GM12878 (cell line): Measurements from ENCODE around the gene COQ8B. TPM values are rescaled to one million over a fixed set of nuclear protein-coding genes. Genes with fewer than 3 reads are reported as not detected.

Source experiments
- ATAC-seq: fragments of 200-7000 bp; cut with Tn5 transposase; 3 replicates; pipeline ENCODE4 v1.9.1; 2020; ENCODE audit warnings: mild to moderate bottlenecking, moderate library complexity
- BruUV-seq: library from RNA; stranded (reverse); fragments of 400-500 nt; replicated peaks from 2 replicates; lab custom pipeline; 2021; lab: Mats Ljungman, UMichigan
- CTCF ChIA-PET: fragments of 300-600 bp; sonication (Branson Sonifier 250); formaldehyde crosslinking; extraction: SDS; loops from one replicate; lab custom pipeline; 2021; ENCODE audit warnings: inconsistent platforms; lab: Yijun Ruan, JAX
- POLR2A ChIA-PET: fragments of 350-600 bp; formaldehyde crosslinking; extraction: SDS; loops from one replicate; lab custom pipeline; 2021; ENCODE audit warnings: inconsistent platforms; lab: Charles Lee
- RAD21 ChIA-PET: fragments of 300-600 bp; sonication (Branson Sonifier 250); formaldehyde crosslinking; loops from one replicate; lab custom pipeline; 2023; ENCODE audit warnings: antibody characterized with exemption; ENCODE audit not compliant: unreplicated experiment; lab: Charles Lee
- SMC1A ChIA-PET: fragments of 300-600 bp; sonication (Branson Sonifier 250); formaldehyde crosslinking; loops from one replicate; lab custom pipeline; 2023; ENCODE audit not compliant: unreplicated experiment, uncharacterized antibody; lab: Charles Lee
- DNase-seq: peaks from one replicate; pipeline ENCODE4 v3.0.0-alpha.2; 2011; ENCODE audit warnings: low read depth, low spot score
- FAIRE-seq: peaks from 3 replicates; lab custom pipeline; 2011; peaks lifted over from hg19 to GRCh38; lab: Jason Lieb, UNC
- H2AFZ ChIP-seq: 2 replicates; pipeline ENCODE4 v1.6.0; 2011; ENCODE audit warnings: low read depth, low read length, control low read depth; ENCODE audit not compliant: control insufficient read depth
- H3K27ac ChIP-seq: 2 replicates; pipeline ENCODE4 v1.5.1; 2011; ENCODE audit warnings: control low read depth; ENCODE audit not compliant: control insufficient read depth, insufficient read depth
- H3K27me3 ChIP-seq, 2 experiments: replicated peaks in 1 of 2; 2 replicates each; pipeline versions ENCODE4 v1.6.0 to v1.6.1; 2011; ENCODE audit warnings: low read length in 1 of 2; ENCODE audit not compliant: control insufficient read depth in 2 of 2, insufficient read depth in 2 of 2
- H3K36me3 ChIP-seq, 2 experiments: 2 replicates each; pipeline ENCODE4 v1.5.1; 2011; ENCODE audit warnings: low read length in 1 of 2; ENCODE audit not compliant: control insufficient read depth in 2 of 2, insufficient read depth in 2 of 2
- H3K4me1 ChIP-seq: 2 replicates; pipeline ENCODE4 v1.6.1; 2011; ENCODE audit warnings: mild to moderate bottlenecking, low read length, moderate library complexity, mixed read lengths; ENCODE audit not compliant: control insufficient read depth, insufficient read depth
- H3K4me2 ChIP-seq: 2 replicates; pipeline ENCODE4 v1.6.0; 2011; ENCODE audit warnings: control low read depth; ENCODE audit not compliant: control insufficient read depth, insufficient read depth
- H3K4me3 ChIP-seq: fragments of 200-600 bp; sonication (generic); 2 replicates; pipeline ENCODE4 v1.5.1; 2016
- H3K79me2 ChIP-seq: 2 replicates; pipeline ENCODE4 v1.6.0; 2011; ENCODE audit warnings: low read length; ENCODE audit not compliant: control insufficient read depth, insufficient read depth
- H3K9ac ChIP-seq: 2 replicates; pipeline ENCODE4 v1.8.0; 2011; ENCODE audit warnings: low read length, control low read depth, mixed read lengths; ENCODE audit not compliant: control insufficient read depth, insufficient read depth
- H3K9me3 ChIP-seq: replicated peaks from 3 replicates; pipeline ENCODE4 v1.5.1; 2011; ENCODE audit warnings: mild to moderate bottlenecking, low read length; ENCODE audit not compliant: control insufficient read depth, insufficient read depth
- H4K20me1 ChIP-seq: 2 replicates; pipeline ENCODE4 v1.6.0; 2011; ENCODE audit not compliant: control insufficient read depth, insufficient read depth
- ATF7 ChIP-seq: fragments of 450-650 bp; IDR thresholded peaks from 2 replicates; pipeline ENCODE4 v1.6.1; 2016; ENCODE audit warnings: low read depth, mild to moderate bottlenecking
- FOXM1 ChIP-seq: IDR thresholded peaks from 2 replicates; pipeline ENCODE4 v1.6.1; 2012; ENCODE audit warnings: low read depth, mild to moderate bottlenecking, inconsistent platforms, low read length, moderate library complexity
- HCFC1 ChIP-seq: fragments of 150-350 bp; IDR thresholded peaks from 2 replicates; pipeline ENCODE4 v1.6.1; 2014; ENCODE audit warnings: low read length
- MLLT1 ChIP-seq: fragments of 450-650 bp; IDR thresholded peaks from 2 replicates; pipeline ENCODE4 v1.6.1; 2016; ENCODE audit warnings: mild to moderate bottlenecking
- NBN ChIP-seq: fragments of 450-650 bp; IDR thresholded peaks from 2 replicates; pipeline ENCODE4 v1.6.1; 2016
- POLR2A ChIP-seq: IDR thresholded peaks from 2 replicates; pipeline ENCODE4 v1.6.1; 2011; ENCODE audit warnings: low read depth, mild to moderate bottlenecking, low read length
- POU2F2 ChIP-seq: IDR thresholded peaks from 3 replicates; pipeline ENCODE4 v1.6.1; 2011; ENCODE audit warnings: low read depth, mild to moderate bottlenecking, low read length, borderline replicate concordance
- RB1 ChIP-seq: fragments of 450-650 bp; formaldehyde crosslinking; IDR thresholded peaks from 2 replicates; pipeline ENCODE4 v1.6.1; 2017; ENCODE audit warnings: mild to moderate bottlenecking, borderline replicate concordance
- USF2 ChIP-seq: IDR thresholded peaks from 2 replicates; pipeline ENCODE4 v1.6.1; 2011; ENCODE audit warnings: low read depth, low read length, improper control_type of control experiment, borderline replicate concordance
- WGBS: methylation state at CpG from one replicate; pipeline ENCODE4 v1.1.6; 2016; ENCODE audit warnings: low lambda C conversion rate; ENCODE audit not compliant: insufficient replicate concordance, insufficient coverage; ENCODE audit errors: missing lambda C conversion rate; 5-methylcytosine and 5-hydroxymethylcytosine counted together
- in situ Hi-C: fragments of 300-500 bp; cut with MboI; formaldehyde crosslinking; loops from 9 replicates; pipeline ENCODE4 v1.14.3; 2018; ENCODE audit warnings: mixed read lengths
- intact Hi-C: fragments of 100-400 bp; cut with micrococcal nuclease; formaldehyde crosslinking; loops from one replicate; pipeline ENCODE4 v1.14.2; 2022; ENCODE audit not compliant: unreplicated experiment
- polyA plus RNA-seq, 11 experiments: library from polyadenylated mRNA; depleted of rRNA in 4 of 11; unstranded in 6 of 11; stranded (reverse) in 5 of 11; fragments of >200 nt; fragmentation: Nextera tagmentation in 4 of 11; fragmentation: Illumina TruSeq in 1 of 11; extraction: Ambion mirVana in 4 of 11; extraction: Trizol in 1 of 11; gene quantifications; 1 replicate in 1 of 11; 2 replicates in 10 of 11; pipeline versions ENCODE4 v1.2.1 to v1.2.3, GENCODE V29; 2011 to 2016; ENCODE audit warnings: inconsistent platforms in 2 of 11, missing spikeins in 2 of 11, low read depth in 1 of 11
- total RNA-seq, 4 experiments: library from RNA; depleted of rRNA in 3 of 4; stranded (reverse); fragments of >200 nt in 3 of 4; fragmentation: Illumina TruSeq in 1 of 4; extraction: Trizol in 1 of 4; gene quantifications; 2 replicates each; pipeline versions ENCODE4 v1.2.1 to v1.2.3, GENCODE V29; 2013 to 2021

Gene COQ8B
- total and polyA plus RNA-seq, 10 of the 15 experiments (the other 5 are each of a cell fraction or from before 2014, with no cell fraction given), result 0.39 to 37.1 (median 16.8) TPM

GRCh38 chr19:40705362-40705651 is 11.4 kb downstream of the COQ8B start:
- POLR2A ChIA-PET, result no interaction called here

More at GRCh38 chr19:40705362-40705651, 11.4 kb downstream of the COQ8B start:
- ChIA-PET SMC1A (no interaction called here), CTCF (no interaction called here), RAD21 (no interaction called here)
- H2AFZ ChIP-seq, result no peak overlapping the region
- no peak for TF ChIP-seq HCFC1
- TF ChIP-seq USF2, result no peak
- TF ChIP-seq NBN, result no peak
- no peak for TF ChIP-seq POLR2A
- no peak for TF ChIP-seq MLLT1
- TF ChIP-seq ATF7, result no peak
- TF ChIP-seq FOXM1, result no peak
- TF ChIP-seq RB1, result no peak
- no peak for TF ChIP-seq POU2F2
- DNase-seq (no peak), FAIRE-seq (no peak), ATAC-seq (no peak)
- intact Hi-C loops (no loop called here), in situ Hi-C loops (no loop called here)
- H3K79me2 ChIP-seq, result no peaks in the 10 kb centered on the region
- no peaks in the 10 kb centered on the region for H3K9me3 ChIP-seq
- H3K27me3 ChIP-seq, result no peaks in the 10 kb centered on the region
- no TSS peak for BruUV-seq
- H3K9ac ChIP-seq, result no peak overlapping the region
- no peaks in the 10 kb centered on the region for H4K20me1 ChIP-seq
- H3K36me3 ChIP-seq, result peaks cover 0 to 8% of the 10 kb centered on the region in 2 experiments; a peak in 2 of 4 replicates
- H3K4me2 ChIP-seq, result no peak overlapping the region
- over 99% methylated on average over 9 of the region's 9 CpGs for WGBS
- no peak overlapping the region for H3K27ac ChIP-seq
- H3K4me3 ChIP-seq, result no peak overlapping the region
- H3K4me1 ChIP-seq, result no peaks in the 10 kb centered on the region
